HG03060 (cell line): ENCODE measurements around the gene PTPN1.

Source experiments
- ATAC-seq: cut with Tn5 transposase; IDR thresholded peaks from one replicate; pipeline ENCODE4 v1.9.1; 2021; ENCODE audit warnings: low read depth, moderate number of reproducible peaks; ENCODE audit not compliant: unreplicated experiment

The PTPN1 gene

DNA sequence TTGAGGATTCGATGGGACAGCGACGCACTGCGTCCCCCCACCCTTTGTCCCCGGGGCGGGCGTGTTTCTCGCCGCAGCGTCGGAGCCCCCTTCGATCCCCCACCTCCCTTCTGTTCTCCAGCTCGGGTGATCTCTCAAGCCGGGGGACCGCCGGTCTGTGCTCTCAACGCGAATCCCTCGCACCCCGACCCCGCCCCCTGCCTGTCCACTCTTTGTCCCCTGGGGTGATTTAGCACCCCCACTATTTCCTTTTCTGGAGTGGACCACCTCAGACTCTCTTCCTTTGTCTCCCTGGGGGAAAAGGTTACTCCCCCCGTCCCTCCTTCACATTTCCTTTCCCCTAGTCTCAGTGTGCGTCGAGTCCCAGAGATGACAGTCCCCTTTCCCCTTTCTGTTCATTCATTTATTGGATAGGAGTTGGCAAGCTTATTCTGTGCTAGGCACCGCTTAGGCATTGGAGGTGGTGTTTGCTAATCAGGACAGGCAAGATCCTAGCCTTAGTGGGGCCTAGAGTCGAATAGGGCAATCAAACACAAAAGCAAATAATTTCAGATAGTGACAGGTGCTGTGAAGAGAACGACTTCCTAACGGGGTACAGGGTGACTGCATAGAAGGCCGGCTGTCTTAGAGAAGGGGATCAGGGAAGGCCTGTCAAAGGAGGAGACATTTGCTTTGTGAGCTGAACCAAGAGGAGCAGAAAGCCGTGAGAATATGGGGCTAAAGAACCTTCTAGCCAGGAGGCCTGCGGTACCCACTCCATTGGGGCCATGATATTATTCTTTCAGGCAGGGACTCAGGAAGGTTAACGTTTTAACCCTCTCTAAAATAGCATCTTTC is 741 bp downstream of the PTPN1 start:
- ATAC-seq, result no peak

- ATAC-seq, result no peak
Measured at GRCh38 chr20:50512323-50512722, 2.1 kb downstream of the PTPN1 start.

DNA sequence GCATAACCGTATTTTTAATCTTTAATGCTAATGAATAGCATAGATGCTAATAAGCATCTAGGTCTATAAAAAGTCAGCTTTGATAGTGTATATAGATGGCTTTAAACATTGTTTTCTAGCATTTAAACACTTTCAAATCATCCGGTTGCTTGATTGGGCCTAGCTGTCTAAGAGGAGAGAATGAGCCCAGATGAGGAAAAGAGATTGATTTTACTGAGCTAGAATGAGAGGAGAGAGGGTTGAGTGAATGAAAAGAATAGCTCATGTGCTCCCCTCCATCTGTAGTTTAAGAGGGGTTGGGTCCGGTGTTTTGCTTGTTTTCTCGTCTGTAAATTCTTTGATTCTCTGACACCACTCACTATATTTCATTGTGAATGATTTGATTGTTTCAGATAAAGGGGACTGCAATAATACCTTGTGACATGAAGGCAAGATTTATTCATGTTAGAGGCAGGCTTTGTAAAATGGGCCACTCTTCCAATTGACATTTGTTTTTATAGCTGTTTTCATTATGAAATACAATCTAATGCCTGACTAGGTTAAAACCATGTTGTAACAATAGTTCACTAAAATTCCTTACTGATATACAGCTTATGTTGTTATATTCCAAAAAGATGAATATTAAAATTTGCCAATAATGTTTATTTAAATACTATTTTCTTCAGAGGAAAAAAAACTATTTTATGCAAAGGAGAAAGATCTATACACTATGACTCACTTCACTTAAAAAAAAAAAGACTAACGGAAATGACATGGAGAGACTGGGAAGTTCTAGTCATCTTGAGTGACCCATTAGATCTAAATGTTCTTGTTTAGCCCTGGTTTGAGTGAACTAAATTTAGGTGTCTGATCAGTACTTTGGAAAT is 3.2 kb downstream of the PTPN1 start:
- no peak for ATAC-seq

GRCh38 chr20:50514035-50514337 is 3.8 kb downstream of the PTPN1 start:
- no peak for ATAC-seq

GRCh38 chr20:50514750-50515149 is 4.6 kb downstream of the PTPN1 start:
- ATAC-seq, result no peak

GRCh38 chr20:50515471-50516106 is 5.4 kb downstream of the PTPN1 start:
- no peak for ATAC-seq

- peak; percentile 34 for ATAC-seq
Measured at GRCh38 chr20:50516180-50516934, 6.2 kb downstream of the PTPN1 start.

DNA sequence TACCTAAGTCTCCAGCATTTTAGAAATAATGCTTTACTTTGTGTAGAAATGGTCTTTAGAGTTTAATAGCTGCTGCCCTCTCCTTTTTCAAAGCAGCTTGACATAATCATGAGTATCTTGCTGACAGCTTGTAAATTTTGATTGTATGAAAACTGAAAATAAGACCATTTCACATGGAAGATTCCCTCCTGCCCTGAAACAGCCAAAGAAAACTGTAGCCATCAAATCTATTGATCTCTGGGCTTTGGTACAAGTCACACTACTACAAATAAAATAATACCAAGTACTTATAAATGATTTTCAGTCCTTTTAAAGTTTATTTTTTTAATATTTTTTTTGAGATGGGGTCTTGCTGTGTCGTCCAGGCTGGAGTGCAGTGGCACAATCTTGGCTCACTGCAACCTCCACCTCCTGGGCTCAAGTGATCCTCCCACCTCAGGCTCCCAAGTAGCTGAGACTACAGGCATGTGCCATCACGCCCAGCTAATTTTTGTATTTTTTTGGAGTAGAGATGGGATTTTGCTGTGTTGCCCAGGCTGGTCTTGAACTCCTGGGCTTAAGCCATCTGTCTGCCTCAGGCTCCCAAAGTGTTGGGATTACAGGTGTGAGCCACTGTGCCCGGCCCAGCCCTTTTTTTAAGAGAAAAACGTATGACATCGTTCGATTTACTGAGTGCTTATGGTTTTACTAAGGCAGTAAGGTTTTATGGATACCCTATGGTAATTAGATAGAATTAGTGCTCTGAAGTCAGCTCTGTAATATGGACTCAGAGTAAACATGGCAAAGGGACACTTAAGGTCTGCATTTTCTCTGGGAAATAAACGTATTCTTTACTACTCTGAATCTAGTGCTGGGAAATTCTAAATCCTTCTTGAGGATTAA is 7.0 kb downstream of the PTPN1 start:
- ATAC-seq, result no peak

DNA sequence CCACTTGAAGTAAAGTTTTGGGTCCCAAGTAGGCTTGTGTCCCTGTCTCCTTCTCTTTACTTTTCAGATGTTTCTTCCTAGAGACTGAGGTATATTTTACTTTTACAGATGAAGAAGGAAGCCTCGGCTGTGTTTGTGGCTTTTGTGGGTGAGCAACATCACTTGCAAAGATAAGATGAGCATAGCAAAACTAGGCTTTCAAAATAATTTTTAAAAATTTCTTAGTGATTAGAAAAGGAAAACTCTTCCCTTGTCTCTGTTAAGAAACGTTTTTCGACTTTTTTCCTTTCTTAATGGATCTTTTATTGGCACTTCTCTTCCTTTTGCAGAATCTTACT is 7.6 kb downstream of the PTPN1 start:
- no peak for ATAC-seq

DNA sequence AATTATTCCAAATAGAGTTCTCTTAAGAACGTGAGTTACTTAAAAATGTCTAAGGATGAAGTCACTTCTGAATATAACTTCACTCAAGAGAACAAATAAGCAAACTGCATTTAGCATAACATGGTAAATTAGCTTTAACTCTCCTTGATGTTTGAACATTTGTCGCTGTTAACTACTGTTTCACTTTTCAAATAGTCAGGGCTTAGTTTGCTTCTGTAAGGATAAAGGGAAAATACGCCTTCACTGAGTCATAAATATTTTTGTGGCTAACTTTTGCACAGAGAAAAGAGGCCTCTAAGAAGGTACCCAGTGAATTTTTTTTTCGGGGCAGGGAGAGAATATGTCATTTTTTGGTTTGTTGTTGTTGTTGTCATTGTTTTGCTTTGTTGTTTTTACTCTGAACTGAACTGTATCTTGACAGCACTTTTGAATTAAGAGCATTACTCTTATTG is 8.1 kb downstream of the PTPN1 start:
- ATAC-seq, result no peak

DNA sequence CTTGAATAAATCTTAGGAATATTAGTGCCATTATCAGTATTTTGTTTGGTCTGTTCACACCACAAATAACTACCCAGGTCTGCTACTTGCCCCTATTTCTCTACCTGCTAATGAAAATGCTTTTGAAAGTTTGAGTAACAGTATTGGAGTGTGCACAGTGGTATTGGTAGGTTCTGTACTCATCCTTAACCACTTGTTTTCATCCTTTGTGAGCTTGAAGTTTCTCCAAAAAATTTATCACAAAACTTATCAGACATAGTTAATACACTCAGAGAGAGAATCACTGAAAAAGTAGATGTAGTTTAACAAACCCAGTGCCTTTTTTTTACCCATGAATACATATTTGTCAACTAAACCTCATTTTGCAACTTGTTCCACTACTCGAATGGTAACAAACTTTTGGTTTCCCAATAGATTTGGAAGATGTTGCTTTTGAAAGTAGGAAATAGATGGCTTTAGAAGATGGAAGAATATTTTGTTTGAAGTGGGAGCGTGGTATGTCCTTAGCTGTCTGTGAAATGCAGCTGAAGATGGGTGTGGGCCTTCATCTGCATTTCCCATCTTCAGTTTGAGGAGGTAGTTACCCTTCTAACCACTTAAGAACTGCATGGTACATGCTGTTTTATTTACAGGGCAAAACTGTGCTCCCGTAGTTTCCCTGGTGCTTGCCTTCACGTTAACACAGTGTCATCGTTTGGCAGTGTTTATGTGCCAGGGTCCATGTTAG is 9.0 kb downstream of the PTPN1 start:
- no peak for ATAC-seq

DNA sequence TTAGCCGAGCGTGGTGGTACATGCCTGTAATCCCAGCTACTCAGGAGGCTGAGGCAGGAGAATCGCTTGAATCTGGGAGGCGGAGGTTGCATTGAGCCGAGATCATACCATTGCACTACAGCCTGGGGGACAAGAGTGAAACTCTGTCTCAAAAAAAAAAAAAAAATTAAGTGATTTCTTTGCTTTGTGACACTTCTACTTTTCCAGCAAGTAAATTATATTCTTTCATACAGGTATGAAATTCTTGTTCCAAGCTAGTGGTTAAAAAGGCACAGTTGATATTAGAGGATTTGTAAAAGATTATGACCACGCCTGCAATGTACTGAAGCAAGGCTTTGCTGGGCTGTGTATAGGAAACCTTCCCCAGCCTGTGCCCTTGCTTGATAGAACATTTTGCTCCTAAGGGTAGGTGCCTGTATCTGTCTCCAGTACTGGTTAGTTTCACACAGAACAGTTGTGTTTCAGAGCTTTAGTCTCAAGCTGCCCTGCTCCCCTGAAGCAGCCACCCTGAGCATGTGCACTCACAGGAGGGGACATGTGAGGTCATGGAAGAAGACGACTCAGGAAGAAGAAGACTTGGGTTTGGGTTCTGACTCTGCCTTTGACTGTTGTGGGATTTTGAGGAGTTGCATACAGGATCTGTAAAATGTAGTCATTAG is 10.2 kb downstream of the PTPN1 start:
- no peak for ATAC-seq

DNA sequence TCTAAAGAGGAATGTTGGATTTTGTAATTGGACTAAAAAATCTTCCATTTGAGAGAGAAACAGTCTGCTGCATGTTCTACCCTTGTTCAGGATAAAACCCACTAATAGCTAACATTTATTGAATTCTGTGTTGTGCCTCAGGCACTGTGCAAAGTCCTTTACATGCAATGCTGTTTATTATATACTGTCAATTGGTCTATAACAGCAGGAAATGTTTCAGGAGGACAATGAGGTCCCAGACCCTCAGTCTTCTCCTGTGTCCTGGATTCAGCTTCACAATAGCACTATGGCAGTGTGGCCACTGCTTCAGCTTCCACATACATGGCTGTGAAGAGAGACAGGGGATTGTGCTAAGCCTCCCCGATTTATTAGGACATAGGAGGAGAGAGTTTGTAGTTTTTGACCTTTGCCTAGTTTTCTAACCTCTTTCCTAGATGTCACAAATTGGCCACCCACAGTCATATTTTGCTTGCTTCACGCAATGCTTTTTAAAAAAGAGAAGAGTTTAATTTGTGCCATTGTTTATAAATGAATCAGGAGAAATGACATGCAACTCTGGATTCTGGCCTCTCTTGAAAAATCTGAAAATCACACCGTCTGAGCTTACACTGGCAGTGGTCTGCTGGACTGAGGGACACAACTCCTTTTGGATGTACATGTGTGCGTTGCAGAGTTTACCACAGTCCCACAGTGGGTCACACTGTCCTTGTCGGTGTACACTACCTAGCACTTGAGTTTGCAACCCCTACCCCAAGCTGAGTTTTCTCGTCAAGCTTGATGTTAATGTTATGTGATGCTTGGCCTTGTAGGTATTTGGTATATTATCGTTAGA is 11.3 kb downstream of the PTPN1 start:
- ATAC-seq, result no peak

DNA sequence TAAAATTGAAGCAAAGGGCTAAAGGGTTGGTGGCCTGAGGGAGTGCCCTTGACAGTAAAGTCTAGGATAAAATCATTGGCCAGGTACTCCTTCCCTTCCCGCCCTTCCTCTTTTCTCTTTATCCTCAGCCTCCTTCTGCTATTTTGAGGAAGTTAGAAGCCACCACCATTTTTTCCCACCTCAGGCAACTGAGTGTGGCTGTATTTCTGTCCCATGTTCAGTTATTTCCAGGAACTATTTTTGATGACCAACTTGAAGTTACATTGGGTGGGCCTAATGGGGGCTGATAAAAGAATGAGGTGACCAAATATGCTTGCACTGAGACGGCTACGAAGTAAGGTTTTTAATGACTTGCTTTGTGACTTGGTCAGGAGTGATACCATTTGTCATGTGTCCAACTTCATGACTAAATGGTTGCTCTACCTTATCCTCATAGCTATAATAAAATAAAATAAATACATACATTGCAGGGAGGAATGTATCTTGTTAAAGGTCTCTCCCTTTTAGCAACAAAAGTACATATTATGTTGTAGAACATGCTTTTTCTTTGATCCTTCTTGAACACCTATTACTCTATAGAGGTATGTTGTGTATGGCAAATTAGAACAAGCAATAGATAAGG is 12.0 kb downstream of the PTPN1 start:
- no peak for ATAC-seq

- no peak for ATAC-seq
Measured at GRCh38 chr20:50523552-50524167, 13.5 kb downstream of the PTPN1 start.

GRCh38 chr20:50525681-50526080 is 15.5 kb downstream of the PTPN1 start:
- ATAC-seq, result no peak
